GM21723 (cell line): Measurements from ENCODE around the gene ST7.
"Not testable (repeated sequence)": the region's sequence is repeated elsewhere in the genome, so short reads cannot be mapped to it uniquely, and the experiment has no call there.

Experiments used
- ATAC-seq: cut with Tn5 transposase; IDR thresholded peaks from one replicate; pipeline ENCODE4 v1.9.1; 2021; ENCODE audit warnings: mild to moderate bottlenecking, moderate library complexity; ENCODE audit not compliant: unreplicated experiment

Gene ST7

GRCh38 chr7:117212969-117213877 lies 259.9 kb downstream of the ST7 start:
- ATAC-seq: peak; percentile 80

GRCh38 chr7:117216010-117216409 lies 262.7 kb downstream of the ST7 start:
- ATAC-seq: no peak

GRCh38 chr7:117216436-117217069 lies 263.3 kb downstream of the ST7 start:
- no peak for ATAC-seq

- no peak for ATAC-seq
Measured at GRCh38 chr7:117217106-117218035, 264.1 kb downstream of the ST7 start.

DNA sequence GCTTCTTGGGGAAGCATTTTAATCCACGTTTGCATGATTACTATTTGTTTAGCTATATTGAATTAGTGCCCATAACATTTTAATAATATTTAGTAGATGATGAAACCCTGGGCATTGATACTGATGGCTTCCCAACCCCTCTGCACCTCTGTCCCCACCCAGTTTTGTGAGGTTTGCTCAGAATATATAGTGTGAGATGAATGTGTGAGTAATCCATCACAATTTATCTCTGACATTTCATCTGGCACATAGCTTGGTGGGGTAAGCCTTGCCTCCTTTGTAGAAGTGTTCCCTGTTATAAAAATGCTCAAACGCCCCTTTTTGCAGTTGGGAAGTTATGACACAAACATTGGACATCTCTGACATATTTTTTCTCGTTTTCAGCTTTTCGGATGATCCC lies 265.4 kb downstream of the ST7 start:
- ATAC-seq: no peak

DNA sequence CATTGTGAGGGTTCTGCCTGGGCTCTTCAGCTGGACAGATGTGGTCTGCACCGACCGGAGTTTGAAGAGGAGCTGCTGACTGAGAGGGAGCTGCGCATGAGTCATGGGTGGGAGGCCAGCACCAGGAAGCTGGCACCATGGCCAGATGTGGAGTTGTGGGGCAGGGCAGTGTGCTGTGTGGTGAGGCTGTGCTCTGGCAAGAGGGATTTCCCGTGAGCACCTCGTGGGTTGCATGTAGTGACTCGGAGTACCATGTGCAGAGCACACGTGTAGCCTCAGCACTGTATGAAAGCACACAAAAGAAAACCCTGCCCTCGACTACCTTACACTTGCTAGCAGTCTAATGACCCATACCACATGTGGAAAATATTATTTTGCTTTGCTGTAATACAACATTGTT lies 266.2 kb downstream of the ST7 start:
- no peak for ATAC-seq

- no peak for ATAC-seq
Measured at GRCh38 chr7:117220836-117221235, 267.5 kb downstream of the ST7 start.

GRCh38 chr7:117225536-117225935 lies 272.2 kb downstream of the ST7 start:
- no peak for ATAC-seq

DNA sequence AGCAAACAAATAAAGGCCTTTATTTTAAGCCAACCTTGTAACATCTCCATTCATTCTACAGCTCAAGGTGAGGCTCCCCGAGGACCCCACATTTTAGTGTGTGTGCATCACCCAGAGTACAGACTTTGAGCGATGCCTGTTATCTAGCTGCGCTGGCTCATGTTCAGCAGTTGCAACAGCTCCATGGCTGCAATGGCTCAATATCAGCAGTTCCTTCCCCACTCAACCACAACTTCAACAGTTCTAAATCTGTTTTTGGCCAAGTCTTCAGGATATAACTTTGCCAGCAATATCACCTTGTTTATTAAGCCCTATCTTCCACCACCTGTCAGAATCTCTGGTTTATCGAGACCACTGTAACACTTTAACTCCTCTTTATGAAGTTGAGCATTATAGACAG lies 273.8 kb downstream of the ST7 start:
- ATAC-seq: no peak

- ATAC-seq: no peak
Measured at GRCh38 chr7:117229350-117229749, 276.0 kb downstream of the ST7 start.

DNA sequence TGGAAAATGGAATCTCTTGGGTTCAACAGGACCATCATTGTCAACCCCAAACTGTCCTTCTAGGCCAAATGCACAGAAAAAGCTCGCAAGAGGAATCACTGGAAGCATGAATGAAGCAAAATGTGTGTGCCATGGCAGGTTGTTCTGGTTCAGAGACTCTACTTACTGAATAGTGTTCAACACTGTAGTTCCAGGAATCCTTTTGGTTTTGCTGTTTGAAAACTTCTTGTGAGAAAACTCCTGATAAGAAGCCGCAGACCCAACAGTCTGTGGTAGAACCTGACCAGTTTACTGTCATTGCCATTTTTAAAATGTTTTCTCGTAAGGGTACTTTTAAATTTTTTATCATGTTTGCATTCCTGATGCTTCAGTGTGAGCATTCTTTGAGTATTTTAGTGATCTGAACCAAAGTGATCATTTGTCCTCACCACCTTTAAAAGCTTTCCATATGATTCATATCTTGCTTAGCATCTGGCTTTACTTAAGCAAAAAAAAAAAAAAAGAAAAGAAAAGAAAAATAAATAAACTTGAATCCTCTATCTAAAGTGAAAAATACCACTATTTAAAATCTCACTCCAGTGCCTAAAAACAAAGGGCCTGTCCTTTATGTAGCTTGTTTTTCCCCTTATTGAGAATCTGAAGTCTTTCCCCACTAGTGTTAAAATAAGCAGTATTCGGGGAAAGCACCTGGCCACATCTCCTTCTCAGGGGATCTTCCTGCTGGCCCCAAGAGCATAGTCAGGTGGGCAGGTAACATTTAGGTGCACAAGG lies 277.2 kb downstream of the ST7 start:
- peak; percentile 79 for ATAC-seq

- ATAC-seq: no peak
Measured at GRCh38 chr7:117231047-117231359, 277.7 kb downstream of the ST7 start.

- peak; percentile 68 for ATAC-seq
Measured at GRCh38 chr7:117237646-117238045, 284.3 kb downstream of the ST7 start.

DNA sequence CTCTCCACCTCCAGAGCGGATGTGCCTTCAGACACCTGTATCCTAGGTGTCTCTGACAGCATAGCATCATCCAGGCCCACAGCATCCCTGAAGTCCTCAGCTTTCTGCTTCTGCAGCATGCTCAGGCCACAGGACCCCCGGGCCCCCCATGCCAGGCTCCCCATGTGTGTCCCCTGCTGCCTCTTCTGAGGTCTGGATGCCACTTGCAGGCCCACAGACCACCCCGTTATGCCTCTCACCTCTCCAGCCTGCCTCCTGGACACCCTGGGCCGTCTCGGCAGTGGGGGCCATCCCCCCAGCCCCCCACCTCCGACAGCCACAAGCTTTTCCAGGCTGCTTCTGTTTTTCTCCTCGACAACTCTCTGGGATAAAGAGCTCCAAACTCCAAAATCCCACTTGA lies 285.2 kb downstream of the ST7 start:
- no peak for ATAC-seq

DNA sequence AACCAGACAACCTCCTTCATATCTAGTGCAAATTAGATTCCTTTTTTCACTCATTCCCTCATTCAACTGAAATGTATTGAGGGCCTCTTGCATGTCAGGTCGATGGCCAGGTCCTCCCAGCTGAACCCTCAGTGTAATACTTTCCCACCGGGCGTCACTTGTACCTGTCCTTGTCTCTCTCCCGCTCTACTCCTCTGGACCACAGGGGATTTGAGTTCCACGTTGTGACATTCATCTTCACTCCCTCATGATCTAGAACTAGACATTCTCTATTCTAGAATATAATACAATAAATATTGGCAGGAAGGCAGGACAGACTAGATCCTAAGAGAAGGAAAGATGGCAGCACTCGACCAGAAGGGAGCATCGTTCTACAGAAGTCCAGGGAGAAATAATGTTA lies 285.6 kb downstream of the ST7 start:
- ATAC-seq: no peak

GRCh38 chr7:117241088-117241487 lies 287.8 kb downstream of the ST7 start:
- no peak for ATAC-seq

DNA sequence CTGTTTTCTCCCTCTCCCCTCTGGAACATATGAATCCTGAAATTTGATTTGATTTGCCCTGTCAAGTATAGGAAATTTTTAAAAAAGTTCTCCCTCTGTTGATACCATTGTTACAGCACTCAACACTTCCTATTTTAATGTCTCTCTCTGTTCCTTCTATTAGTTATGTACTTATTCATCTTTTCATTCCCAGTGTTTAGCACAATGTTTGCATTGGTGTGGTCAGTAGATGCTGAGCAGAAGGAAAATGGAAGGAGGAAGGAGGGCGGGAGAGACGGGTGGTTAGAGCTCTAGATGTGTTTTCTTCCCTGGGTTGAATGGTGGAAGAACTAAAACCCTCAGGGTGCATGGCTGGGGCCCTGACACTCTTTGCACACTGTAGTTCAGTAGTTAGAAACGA lies 290.1 kb downstream of the ST7 start:
- ATAC-seq: no peak

DNA sequence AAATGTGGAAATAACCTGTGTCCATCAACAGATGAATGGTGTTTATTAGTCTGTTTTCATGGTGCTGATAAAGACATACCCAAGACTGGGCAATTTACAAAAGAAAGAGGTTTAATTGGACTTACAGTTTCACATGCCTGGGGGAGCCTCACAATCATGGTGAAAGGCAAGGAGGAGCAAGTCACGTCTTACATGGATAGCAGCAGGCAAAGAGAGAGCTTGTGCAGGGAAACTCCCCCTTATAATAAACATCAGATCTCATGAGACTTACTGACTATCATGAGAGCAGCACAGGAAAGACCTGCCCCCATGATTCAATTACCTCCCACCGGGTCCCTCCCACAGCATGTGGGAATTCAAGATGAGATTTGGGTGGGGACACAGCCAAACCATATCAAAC lies 292.4 kb downstream of the ST7 start:
- ATAC-seq: not testable (repeated sequence)

DNA sequence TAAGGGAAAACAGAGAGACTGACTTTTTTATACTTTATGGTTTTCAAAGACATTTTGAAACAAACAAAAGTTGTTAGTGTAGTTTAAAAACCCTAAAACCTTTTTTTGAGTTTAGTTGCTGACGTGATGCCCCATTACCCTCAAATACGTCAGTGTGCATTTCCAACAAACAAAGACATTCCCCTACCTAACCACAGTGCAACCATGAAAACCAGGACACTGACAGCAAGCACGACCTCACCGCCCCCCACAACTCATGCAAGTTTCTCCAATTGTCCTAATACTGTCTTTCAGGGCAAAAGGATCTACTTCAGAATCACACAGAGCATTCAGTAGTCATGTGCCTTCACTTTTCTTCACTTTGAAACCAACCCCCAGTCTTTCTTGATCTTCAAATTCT lies 294.5 kb downstream of the ST7 start:
- ATAC-seq: no peak

DNA sequence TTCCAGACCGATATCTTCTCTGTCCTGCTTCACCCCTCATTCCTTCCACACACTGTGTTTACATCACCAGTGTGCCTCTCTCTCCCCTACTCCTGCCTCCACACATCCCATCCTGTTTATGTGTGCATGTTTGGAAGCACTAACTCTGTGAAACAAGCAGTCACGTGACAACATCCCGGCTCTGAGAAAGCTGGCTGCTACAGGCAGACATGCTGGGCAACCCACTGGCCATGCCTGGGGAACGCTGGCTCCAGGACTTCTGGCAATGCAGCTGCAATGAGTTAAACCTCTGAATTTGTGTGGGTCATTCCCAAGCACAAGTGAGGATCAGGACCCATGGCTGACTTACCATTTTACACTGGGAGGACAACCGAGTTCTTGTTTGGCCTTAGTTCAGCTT lies 295.5 kb downstream of the ST7 start:
- no peak for ATAC-seq

- no peak for ATAC-seq
Measured at GRCh38 chr7:117249696-117250095, 296.4 kb downstream of the ST7 start.
